ENCODE data around the gene NAALADL2.

DNA sequence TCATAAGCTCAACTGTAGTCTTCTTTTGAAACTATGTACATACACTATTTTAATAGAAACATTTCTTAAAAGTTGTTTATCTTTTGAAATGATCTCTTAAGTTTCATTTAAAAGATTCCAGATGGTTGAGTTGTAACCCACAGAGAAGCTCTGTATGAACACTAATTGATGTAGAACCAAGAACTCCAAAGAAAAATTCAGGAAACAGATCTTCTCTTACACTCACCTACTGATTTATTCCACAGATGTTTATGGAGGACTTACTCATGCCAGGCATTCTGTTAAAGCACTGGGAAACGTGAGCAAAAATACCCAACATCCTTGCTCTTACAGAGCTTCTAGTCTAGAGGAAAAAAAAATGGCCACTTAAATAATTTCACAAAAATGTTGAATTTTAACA lies 551.1 kb downstream of the NAALADL2 start:
- TF ChIP-seq, protein P1, sequence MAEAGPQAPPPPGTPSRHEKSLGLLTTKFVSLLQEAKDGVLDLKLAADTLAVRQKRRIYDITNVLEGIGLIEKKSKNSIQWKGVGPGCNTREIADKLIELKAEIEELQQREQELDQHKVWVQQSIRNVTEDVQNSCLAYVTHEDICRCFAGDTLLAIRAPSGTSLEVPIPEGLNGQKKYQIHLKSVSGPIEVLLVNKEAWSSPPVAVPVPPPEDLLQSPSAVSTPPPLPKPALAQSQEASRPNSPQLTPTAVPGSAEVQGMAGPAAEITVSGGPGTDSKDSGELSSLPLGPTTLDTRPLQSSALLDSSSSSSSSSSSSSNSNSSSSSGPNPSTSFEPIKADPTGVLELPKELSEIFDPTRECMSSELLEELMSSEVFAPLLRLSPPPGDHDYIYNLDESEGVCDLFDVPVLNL (CRISPR knock-in tag; IDR thresholded peaks at IDR 0.05; ENCODE audit: low read depth), result no peak
- TF ChIP-seq, protein P2, sequence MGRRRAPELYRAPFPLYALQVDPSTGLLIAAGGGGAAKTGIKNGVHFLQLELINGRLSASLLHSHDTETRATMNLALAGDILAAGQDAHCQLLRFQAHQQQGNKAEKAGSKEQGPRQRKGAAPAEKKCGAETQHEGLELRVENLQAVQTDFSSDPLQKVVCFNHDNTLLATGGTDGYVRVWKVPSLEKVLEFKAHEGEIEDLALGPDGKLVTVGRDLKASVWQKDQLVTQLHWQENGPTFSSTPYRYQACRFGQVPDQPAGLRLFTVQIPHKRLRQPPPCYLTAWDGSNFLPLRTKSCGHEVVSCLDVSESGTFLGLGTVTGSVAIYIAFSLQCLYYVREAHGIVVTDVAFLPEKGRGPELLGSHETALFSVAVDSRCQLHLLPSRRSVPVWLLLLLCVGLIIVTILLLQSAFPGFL (CRISPR knock-in tag; IDR thresholded peaks at IDR 0.05), result no peak
- no peak for TF ChIP-seq KLF16 (IDR thresholded peaks at IDR 0.05)
- TF ChIP-seq ATF1 (CRISPR knock-in tag; IDR thresholded peaks at IDR 0.05), result no peak
- no peak for TF ChIP-seq ATF1 (tag; IDR thresholded peaks at IDR 0.05)
- TF ChIP-seq CREB1 (IDR thresholded peaks at IDR 0.05), result no peak
- no peak for TF ChIP-seq CREB1 (CRISPR knock-in tag; IDR thresholded peaks at IDR 0.05)
- no peak for TF ChIP-seq BCL6 (CRISPR knock-in tag; IDR thresholded peaks at IDR 0.05)
- no peak for TF ChIP-seq HDAC3 (IDR thresholded peaks at IDR 0.05; ENCODE audit: borderline replicate concordance, partially characterized antibody)
- TF ChIP-seq SMAD2 (IDR thresholded peaks at IDR 0.05; ENCODE audit: low read depth, low read length), result no peak
- no peak for TF ChIP-seq POLR2AphosphoS5 (IDR thresholded peaks at IDR 0.05; ENCODE audit: control insufficient read depth, insufficient read depth, low read depth, low read length)
- TF ChIP-seq SMAD4 (CRISPR knock-in tag; conservative IDR thresholded peaks at IDR 0.05), result no peak
